AG10803 (cell line): Measurements from ENCODE around the gene CRABP2.

Experiments
- DNase-seq: peaks from one replicate; pipeline ENCODE4 v3.0.0; 2010; ENCODE audit warnings: low read depth
- H3K4me3 ChIP-seq: 2 replicates; pipeline ENCODE4 v1.5.1; 2011; ENCODE audit warnings: mild to moderate bottlenecking, low read length, control low read depth
- CTCF ChIP-seq: conservative IDR thresholded peaks from 2 replicates; pipeline ENCODE4 v1.5.1; 2011; ENCODE audit warnings: mild to moderate bottlenecking, low read length, control low read depth, inconsistent platforms

CRABP2 gene

DNA sequence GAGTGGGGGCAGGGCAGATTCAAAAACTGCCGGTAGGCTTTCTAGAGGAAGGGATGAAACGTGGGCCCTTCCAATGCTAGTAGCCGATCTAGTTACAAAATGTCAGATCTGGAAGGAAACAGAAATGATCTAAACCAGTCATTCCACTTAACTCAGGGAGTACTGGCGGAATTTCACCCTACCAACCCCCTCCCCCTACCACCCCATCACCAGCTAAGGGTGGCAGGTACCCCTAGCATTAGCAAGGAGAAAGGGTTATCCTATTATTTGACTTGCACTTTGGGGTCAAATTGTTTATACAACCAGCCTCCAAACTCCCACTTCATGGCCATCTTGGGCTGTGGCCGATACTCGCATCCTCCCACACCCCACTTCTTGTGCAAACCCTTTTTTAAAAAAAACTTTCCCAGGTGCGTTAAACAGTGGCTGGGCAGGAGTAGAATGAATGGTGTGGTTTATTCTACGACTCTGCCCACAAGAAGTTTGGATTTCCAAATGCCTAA is 36.1 kb upstream of the CRABP2 start:
- DNase-seq = no peak
- H3K4me3 ChIP-seq = peak overlapping the region; percentile 30
- no peak for TF ChIP-seq CTCF

DNA sequence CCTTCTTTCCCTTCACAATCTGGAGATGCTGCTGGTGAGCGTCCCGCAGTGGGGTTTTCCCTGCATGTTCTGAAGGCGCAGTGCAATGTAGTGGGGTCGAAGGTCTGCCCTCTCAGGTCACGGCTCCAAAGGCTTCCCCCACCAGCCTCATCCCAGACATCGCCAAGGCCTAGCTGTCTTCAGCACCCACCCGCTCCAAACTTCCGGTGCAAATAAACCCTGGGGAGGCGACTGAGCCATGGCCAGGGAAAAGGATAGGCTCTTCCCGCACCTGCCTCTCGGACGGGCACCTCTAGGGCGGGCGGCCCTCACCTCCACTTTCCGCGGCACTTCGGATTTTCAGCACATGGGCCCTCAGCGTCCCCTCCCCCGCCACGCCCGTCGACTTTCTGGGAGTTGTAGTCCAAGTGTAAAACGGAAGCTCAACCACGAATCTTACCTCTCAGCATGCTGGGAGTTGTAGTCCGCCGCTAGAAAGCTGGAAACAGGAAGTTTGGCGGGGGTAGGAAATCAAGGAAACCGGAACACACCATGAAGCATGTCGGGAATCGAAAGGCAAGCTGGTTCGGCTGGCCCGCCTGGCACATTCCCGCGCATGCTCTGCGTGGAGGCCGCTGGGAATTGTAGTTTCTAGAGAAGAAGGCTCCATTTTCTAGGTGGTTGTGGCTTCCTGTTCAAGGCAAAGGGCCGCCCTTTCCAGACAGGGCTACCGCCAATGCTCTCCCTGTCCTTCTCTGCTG is 35.5 kb upstream of the CRABP2 start, which contains the start of gene MRPL24:
TSS of gene MRPL24 (minus strand) at position 348 of the 740 bp plus-strand sequence. CDS start 2,384 bp downstream, outside the sequence.
- TF ChIP-seq CTCF = no peak
- H3K4me3 ChIP-seq = peak within 1 kb of the TSS; percentile 91
- peak; percentile 99 for DNase-seq

- peak; percentile 13 for DNase-seq
- no peak for TF ChIP-seq CTCF
- H3K4me3 ChIP-seq = peak overlapping the region; percentile 91
Observed at GRCh38 chr1:156740237-156740740, 34.9 kb upstream of the CRABP2 start.

GRCh38 chr1:156738916-156739315 is 33.5 kb upstream of the CRABP2 start:
- no peak overlapping the region for H3K4me3 ChIP-seq
- no peak for TF ChIP-seq CTCF

DNA sequence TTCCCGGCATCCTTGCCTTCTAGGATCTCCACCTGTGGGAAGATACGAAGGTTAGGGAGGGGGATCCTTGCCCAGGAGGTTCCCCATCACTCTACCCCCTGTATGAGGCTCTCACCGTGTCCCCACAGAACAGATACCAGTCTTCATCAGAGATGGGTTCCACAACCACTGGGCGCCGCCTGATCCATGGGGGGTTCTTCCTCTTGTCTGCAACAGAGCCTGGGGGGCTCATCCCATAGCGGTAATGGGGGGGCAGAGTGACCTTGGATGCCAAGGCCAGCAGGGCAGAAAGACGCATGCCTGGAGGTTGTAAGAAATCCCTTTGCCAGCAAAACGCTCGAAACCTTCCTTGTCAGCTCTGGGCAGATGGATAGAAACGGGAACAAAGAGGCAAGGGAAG is 33.0 kb upstream of the CRABP2 start:
- H3K4me3 ChIP-seq = no peak overlapping the region
- no peak for DNase-seq
- TF ChIP-seq CTCF = no peak

More at GRCh38 chr1:156738916-156739315, 33.5 kb upstream of the CRABP2 start:
- DNase-seq = no peak

DNA sequence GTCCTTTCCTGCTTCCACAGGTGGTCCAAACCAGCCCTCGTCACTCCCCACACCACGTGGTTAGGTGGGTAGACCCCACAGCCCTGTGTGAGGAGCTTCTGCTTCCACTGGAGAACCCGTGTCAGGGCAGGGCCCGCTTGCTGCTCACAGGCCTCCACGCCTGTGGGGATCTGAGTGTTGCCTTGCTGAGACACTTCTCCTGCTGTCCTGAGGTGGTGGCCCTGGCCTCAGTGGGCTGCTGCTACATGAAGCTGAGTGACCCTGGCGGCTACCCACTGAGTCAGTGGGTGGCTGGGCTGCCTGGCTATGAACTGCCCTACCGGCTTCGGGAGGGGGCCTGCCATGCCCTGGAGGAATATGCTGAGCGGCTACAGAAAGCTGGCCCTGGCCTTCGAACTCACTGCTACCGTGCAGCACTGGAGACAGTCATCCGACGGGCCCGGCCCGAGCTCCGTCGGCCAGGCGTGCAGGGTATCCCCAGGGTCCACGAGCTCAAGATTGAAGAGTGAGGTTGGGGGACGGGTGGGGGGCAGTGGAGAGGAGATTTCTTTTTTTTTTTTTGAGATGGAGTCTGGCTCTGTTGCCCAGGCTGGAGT is 28.7 kb upstream of the CRABP2 start:
- TF ChIP-seq CTCF = no peak
- no peak for DNase-seq
- H3K4me3 ChIP-seq = no peak overlapping the region
